GM20000 (cell line): ENCODE results near the gene OTOA.

ENCODE experiments used
- DNase-seq: peaks from one replicate; pipeline ENCODE4 v3.0.0; 2012; ENCODE audit warnings: low spot score
- CTCF ChIP-seq: IDR thresholded peaks from 2 replicates; pipeline ENCODE4 v1.5.1; 2012; ENCODE audit warnings: mild to moderate bottlenecking, control low read depth; ENCODE audit errors: extremely low read depth, missing control alignments

OTOA gene

GRCh38 chr16:21637032-21637968, 26.5 kb upstream of the OTOA start:
- no peak for DNase-seq
- no peak for TF ChIP-seq CTCF

DNA sequence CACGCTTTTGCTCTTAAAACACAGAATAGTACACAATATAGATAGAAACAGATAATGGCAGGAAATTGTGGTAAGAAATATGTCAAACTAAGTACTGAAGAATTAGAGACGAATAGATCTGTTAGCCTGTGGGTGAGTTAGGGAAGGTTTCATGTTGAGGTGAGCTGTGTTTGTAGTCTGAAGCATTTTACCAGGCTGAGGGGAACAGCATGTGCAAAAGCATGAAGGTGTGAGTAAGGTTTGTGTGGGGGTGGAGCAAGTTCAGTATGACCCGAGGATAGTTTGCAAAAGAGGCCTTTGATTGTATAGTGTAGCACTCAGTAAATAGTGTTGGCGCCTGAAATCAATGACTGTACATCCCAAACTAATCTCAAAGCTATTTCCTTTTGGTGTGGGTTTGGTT, 25.2 kb upstream of the OTOA start:
- TF ChIP-seq CTCF: no peak
- peak; percentile 45 for DNase-seq

DNA sequence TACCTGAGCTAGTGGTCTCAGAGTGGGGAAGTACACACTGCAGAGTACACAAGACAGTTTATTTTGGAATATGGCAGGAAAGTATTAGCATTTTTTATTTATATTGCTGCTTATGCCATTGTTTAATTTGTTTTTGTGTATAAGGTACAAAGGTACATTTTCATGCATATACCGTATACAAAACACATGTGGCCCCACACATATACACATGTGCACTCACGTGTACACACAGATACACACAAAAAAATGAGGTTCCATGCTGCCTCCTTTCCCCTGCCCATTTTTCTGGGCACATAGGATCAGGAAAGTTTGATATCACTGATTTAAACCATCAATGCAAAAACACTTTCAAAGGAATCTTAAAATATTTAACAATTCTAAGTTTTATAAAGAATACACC, 24.3 kb upstream of the OTOA start:
- DNase-seq: no peak
- no peak for TF ChIP-seq CTCF

DNA sequence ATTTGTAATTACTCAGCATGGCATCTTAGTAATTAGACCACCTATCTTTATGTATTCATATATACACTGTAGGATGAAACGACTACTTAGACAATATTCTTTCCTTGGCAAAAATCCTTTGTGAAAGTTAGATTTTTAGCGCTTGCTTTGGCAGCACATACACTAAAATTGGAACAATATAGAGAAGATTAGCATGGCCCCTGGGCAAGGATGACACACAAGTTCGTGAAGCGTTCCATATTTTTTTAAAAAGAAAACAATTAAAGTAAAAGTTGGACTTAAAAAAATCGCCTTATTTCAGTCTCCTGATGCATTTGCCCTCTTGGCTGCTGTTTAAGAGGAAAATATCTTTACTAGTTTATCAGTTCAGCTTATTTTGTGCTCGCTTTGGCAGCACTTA, 21.9 kb upstream of the OTOA start:
- DNase-seq: no peak
- no peak for TF ChIP-seq CTCF

DNA sequence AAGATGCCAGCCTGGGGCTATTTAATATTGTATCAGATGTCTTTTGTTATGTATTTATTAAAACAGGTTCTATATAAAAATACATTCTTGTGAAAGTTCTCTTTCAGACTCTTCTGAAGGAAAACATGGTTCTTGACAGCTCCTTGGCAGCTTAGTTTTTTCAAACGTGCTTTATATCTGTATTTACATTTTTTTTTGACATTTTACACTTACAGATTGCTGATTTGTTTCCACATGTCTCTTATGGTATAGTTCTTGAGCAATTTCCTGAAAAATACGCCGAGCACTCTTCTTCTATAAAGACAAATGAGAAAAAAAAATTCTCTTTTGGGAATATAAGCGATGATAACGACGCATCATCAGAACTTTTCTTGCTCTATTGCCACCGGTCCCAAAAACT, 20.9 kb upstream of the OTOA start:
- no peak for DNase-seq
- no peak for TF ChIP-seq CTCF

DNA sequence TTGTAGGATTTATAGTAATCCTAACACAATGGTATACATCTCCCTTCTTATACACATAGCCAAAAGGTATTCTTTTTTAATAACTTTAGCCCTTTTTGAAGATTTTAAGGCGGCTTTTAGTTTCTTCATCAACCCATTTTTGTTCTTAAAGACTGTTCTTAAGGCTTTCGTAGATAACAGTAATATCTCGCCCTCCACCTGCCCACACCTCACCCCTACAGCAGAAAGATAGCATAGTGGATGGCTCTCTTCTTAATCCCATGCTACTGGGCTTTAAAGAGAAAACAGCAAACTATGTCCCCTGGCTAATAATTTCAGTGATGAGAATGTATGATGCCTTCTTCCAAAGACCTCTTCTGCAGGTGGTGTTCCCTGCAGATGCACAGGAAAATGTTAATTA, 20.0 kb upstream of the OTOA start:
- no peak for TF ChIP-seq CTCF
- no peak for DNase-seq

DNA sequence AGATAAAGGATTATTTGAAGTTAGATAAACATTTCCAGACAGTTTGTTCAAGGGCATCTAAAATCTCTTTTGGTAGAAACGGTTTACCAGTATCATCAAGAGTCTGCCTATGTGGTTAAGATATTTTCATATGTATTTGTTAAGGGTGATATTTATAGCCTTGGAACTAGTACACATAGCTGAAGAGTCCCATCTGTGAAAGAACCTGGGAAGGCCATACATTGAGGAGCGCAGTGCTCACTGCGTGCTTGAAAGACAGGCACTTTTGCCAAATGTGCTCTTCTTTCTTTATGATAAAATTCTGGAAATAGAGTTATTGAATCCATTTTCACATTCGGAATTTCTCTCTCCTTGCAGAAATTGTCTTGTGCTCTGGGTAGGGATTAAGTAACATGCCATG, 19.1 kb upstream of the OTOA start:
- TF ChIP-seq CTCF: no peak
- DNase-seq: no peak
